ENCODE data around the gene MYADML2. TPM values are rescaled to one million over a fixed set of nuclear protein-coding genes. Genes with fewer than 3 reads are reported as not detected.

MYADML2 gene
- total RNA-seq, 1 experiment from 2014 or later: not detected

- Histone ChIP-seq H3K9ac (ENCODE audit: low read length) (peak overlapping the region; percentile 80), H4K20me1 (ENCODE audit: low read length) (no peaks in the 10 kb centered on the region), H3K4me2 (ENCODE audit: low read length) (peak overlapping the region; percentile 87), H3K79me2 (ENCODE audit: low read length) (peaks cover 67% of the 10 kb centered on the region), H3K36me3 (ENCODE audit: low read depth, low read length) (peaks cover 7% of the 10 kb centered on the region; the same call in 1 of the 2 replicates), H3K9me3 (ENCODE audit: low read length) (no peaks in the 10 kb centered on the region), H3K27me3 (ENCODE audit: low read length) (no peaks in the 10 kb centered on the region), H3K9me2 (replicated peaks; ENCODE audit: low read length) (no peaks in the 10 kb centered on the region), H3K27ac (ENCODE audit: low read length) (peak overlapping the region; percentile 80), H2AFZ (ENCODE audit: low read length) (no peak overlapping the region), H3K4me3 (ENCODE audit: low read length) (peak overlapping the region; percentile 75), H3K4me1 (ENCODE audit: insufficient read depth, low read length) (peaks cover 41% of the 10 kb centered on the region), H3F3A (ENCODE audit: low read length, unreplicated experiment) (no peaks in the 10 kb centered on the region)
- ChIA-PET CTCF (interaction anchor here (1.1 kb wide), 1 partner anchor 104 kb away, joined by 3 read pairs; no protein-coding TSS in a partner anchor), POLR2A (ENCODE audit: unreplicated experiment) (interaction anchor here (0.6 to 0.7 kb wide), 3 partner anchors 15 to 111 kb away, joined by 3 to 6 read pairs (median 4); partner anchors contain the start of gene DCXR)
- peak; percentile 44 for ATAC-seq
- TF ChIP-seq, protein P1, sequence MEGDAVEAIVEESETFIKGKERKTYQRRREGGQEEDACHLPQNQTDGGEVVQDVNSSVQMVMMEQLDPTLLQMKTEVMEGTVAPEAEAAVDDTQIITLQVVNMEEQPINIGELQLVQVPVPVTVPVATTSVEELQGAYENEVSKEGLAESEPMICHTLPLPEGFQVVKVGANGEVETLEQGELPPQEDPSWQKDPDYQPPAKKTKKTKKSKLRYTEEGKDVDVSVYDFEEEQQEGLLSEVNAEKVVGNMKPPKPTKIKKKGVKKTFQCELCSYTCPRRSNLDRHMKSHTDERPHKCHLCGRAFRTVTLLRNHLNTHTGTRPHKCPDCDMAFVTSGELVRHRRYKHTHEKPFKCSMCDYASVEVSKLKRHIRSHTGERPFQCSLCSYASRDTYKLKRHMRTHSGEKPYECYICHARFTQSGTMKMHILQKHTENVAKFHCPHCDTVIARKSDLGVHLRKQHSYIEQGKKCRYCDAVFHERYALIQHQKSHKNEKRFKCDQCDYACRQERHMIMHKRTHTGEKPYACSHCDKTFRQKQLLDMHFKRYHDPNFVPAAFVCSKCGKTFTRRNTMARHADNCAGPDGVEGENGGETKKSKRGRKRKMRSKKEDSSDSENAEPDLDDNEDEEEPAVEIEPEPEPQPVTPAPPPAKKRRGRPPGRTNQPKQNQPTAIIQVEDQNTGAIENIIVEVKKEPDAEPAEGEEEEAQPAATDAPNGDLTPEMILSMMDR (conservative IDR thresholded peaks at IDR 0.05; ENCODE audit: low read depth, low read length): no peak
- TF ChIP-seq EZH2 (IDR thresholded peaks at IDR 0.05; ENCODE audit: low read length, unreplicated experiment): no peak
- no peak for TF ChIP-seq EZH2phosphoT487 (IDR thresholded peaks at IDR 0.05; ENCODE audit: borderline replicate concordance, low read length)
- intact Hi-C loops (cut with micrococcal nuclease): loop anchor here (5.0 kb wide), 1 partner anchor 54 kb away; the partner anchor contains the start of gene ARHGDIA
- DNase-seq: peak; percentile 74
- no TSS peak for BruUV-seq (replicated peaks)
These were observed 20.4 kb downstream of the MYADML2 start for GRCh38 chr17:81926451-81927151.

GRCh38 chr17:81925860-81926450 lies 21.1 kb downstream of the MYADML2 start:
- no peak overlapping the region for H2AFZ ChIP-seq (ENCODE audit: low read length)
- H3K27me3 ChIP-seq (ENCODE audit: low read length): no peaks in the 10 kb centered on the region
- peaks cover 73% of the 10 kb centered on the region for H3K79me2 ChIP-seq (ENCODE audit: low read length)
- peak overlapping the region; percentile 87 for H3K4me2 ChIP-seq (ENCODE audit: low read length)
- H3K9ac ChIP-seq (ENCODE audit: low read length): peak overlapping the region; percentile 80
- no peaks in the 10 kb centered on the region for H3F3A ChIP-seq (ENCODE audit: low read length, unreplicated experiment)
- no peaks in the 10 kb centered on the region for H4K20me1 ChIP-seq (ENCODE audit: low read length)
- H3K4me3 ChIP-seq (ENCODE audit: low read length): peak overlapping the region; percentile 75
- no peaks in the 10 kb centered on the region for H3K9me2 ChIP-seq (replicated peaks; ENCODE audit: low read length)
- DNase-seq (no peak), ATAC-seq (no peak)
- H3K27ac ChIP-seq (ENCODE audit: low read length): peak overlapping the region; percentile 80
- TSS peak; percentile 20 for BruUV-seq (replicated peaks)
- TF ChIP-seq EZH2phosphoT487 (IDR thresholded peaks at IDR 0.05; ENCODE audit: borderline replicate concordance, low read length) (no peak), EZH2 (IDR thresholded peaks at IDR 0.05; ENCODE audit: low read length, unreplicated experiment) (no peak)
- TF ChIP-seq, protein P1 (conservative IDR thresholded peaks at IDR 0.05; ENCODE audit: low read depth, low read length): no peak
- CTCF ChIA-PET: interaction anchor here (1.1 kb wide), 1 partner anchor 105 kb away, joined by 3 read pairs; no protein-coding TSS in a partner anchor
- peaks cover 41% of the 10 kb centered on the region for H3K4me1 ChIP-seq (ENCODE audit: insufficient read depth, low read length)
- H3K36me3 ChIP-seq (ENCODE audit: low read depth, low read length): peaks cover 7% of the 10 kb centered on the region; the same call in 1 of the 2 replicates
- intact Hi-C loops (cut with micrococcal nuclease): loop anchor here (5.0 kb wide), 1 partner anchor 54 kb away; the partner anchor contains the start of gene ARHGDIA
- POLR2A ChIA-PET (ENCODE audit: unreplicated experiment): interaction anchor here (0.6 kb wide), 1 partner anchor 112 kb away, joined by 3 read pairs; the partner anchor contains the start of gene DCXR
- H3K9me3 ChIP-seq (ENCODE audit: low read length): no peaks in the 10 kb centered on the region
